Measurements from ENCODE around the gene PREB. TPM values are rescaled to one million over a fixed set of nuclear protein-coding genes. Genes with fewer than 3 reads are reported as not detected.

The PREB gene
- total and polyA plus RNA-seq, 2 of the 13 experiments (the other 11 are each of a cell fraction or from before 2014, with no cell fraction given): 112 to 192 TPM

- TF ChIP-seq KIAA2018 (CRISPR knock-in tag; IDR thresholded peaks at IDR 0.05; ENCODE audit: borderline replicate concordance): no peak
- TF ChIP-seq AGO2 (optimal IDR thresholded peaks at IDR 0.05; ENCODE audit: low read depth, low read length): peak; percentile 27
- TF ChIP-seq GMEB1 (CRISPR knock-in tag; IDR thresholded peaks at IDR 0.05; ENCODE audit: borderline replicate concordance): peak; percentile 42; the same call in 1 of the 2 replicates
- TF ChIP-seq ZNF333 (CRISPR knock-in tag; IDR thresholded peaks at IDR 0.05; ENCODE audit: borderline replicate concordance): 0 out of 2 replicates have a peak, but pooled peaks have one; percentile 77
- peak; percentile 79; the same call in 1 of the 2 replicates for TF ChIP-seq NFKB2 (CRISPR knock-in tag; IDR thresholded peaks at IDR 0.05; ENCODE audit: borderline replicate concordance)
- peak; percentile 87 for TF ChIP-seq ZNF12 (CRISPR knock-in tag; IDR thresholded peaks at IDR 0.05)
- TF ChIP-seq CSRNP1 (CRISPR knock-in tag; IDR thresholded peaks at IDR 0.05): no peak
- TF ChIP-seq CBFB (CRISPR knock-in tag; IDR thresholded peaks at IDR 0.05): 0 out of 2 replicates have a peak, but pooled peaks have one; percentile 19
- no peak for TF ChIP-seq REST (IDR thresholded peaks at IDR 0.05; ENCODE audit: borderline replicate concordance in 1 of 2, low read depth in 1 of 2, low read length in 2 of 2)
- no peak for TF ChIP-seq GFI1 (CRISPR knock-in tag; IDR thresholded peaks at IDR 0.05; ENCODE audit: borderline replicate concordance)
- peak; percentile 83 for TF ChIP-seq WIZ (CRISPR knock-in tag; IDR thresholded peaks at IDR 0.05)
- no peak for TF ChIP-seq MAFF (IDR thresholded peaks at IDR 0.05; ENCODE audit: low read depth, low read length)
Observed at GRCh38 chr2:27123302-27124150, 10.9 kb downstream of the PREB start, which contains the start of gene ABHD1 (continued).

All from HepG2 (cell line).